GM12864 (cell line): Measurements from ENCODE around the gene SLC41A3.

Experiments used
- DNase-seq: peaks from one replicate; pipeline ENCODE4 v3.0.0-alpha.2; 2011; ENCODE audit warnings: low read depth
- H3K4me3 ChIP-seq: 2 replicates; pipeline ENCODE4 v1.5.1; 2011; ENCODE audit warnings: mild to moderate bottlenecking, low read depth, low read length, control low read depth
- TF ChIP-seq, protein P1 (sequence below): IDR thresholded peaks from 2 replicates; pipeline ENCODE4 v1.5.1; 2011; ENCODE audit warnings: low read depth, mild to moderate bottlenecking, moderate library complexity, low read length, control low read depth, inconsistent platforms; ENCODE audit errors: missing control alignments

The SLC41A3 gene

DNA sequence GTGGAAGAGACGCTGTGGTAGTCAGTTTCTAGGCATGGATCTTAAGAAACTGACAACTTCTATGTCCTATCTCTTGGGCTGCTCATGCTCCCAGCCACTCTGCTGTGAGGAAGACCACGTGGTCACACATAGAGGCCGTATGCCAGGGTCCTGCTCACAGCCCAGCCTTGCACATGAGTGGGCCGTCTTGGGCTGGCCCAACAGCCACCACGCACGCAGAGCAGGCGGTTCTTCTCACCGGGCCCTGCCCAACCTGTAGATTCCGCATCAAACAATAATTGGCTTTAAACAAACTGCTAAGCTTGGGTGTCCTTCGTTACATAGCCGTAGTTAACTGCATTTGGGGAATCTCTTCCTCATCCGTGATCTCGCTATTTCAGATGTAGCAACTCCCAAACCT, 26.0 kb downstream of the SLC41A3 start:
- TF ChIP-seq, protein P1, sequence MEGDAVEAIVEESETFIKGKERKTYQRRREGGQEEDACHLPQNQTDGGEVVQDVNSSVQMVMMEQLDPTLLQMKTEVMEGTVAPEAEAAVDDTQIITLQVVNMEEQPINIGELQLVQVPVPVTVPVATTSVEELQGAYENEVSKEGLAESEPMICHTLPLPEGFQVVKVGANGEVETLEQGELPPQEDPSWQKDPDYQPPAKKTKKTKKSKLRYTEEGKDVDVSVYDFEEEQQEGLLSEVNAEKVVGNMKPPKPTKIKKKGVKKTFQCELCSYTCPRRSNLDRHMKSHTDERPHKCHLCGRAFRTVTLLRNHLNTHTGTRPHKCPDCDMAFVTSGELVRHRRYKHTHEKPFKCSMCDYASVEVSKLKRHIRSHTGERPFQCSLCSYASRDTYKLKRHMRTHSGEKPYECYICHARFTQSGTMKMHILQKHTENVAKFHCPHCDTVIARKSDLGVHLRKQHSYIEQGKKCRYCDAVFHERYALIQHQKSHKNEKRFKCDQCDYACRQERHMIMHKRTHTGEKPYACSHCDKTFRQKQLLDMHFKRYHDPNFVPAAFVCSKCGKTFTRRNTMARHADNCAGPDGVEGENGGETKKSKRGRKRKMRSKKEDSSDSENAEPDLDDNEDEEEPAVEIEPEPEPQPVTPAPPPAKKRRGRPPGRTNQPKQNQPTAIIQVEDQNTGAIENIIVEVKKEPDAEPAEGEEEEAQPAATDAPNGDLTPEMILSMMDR = no peak

GRCh38 chr3:126057501-126057819, 26.5 kb downstream of the SLC41A3 start:
- TF ChIP-seq, protein P1 = no peak
- no peak overlapping the region for H3K4me3 ChIP-seq
- no peak for DNase-seq

More for the DNA sequence above, 26.0 kb downstream of the SLC41A3 start:
- no peak overlapping the region for H3K4me3 ChIP-seq
- DNase-seq = no peak

DNA sequence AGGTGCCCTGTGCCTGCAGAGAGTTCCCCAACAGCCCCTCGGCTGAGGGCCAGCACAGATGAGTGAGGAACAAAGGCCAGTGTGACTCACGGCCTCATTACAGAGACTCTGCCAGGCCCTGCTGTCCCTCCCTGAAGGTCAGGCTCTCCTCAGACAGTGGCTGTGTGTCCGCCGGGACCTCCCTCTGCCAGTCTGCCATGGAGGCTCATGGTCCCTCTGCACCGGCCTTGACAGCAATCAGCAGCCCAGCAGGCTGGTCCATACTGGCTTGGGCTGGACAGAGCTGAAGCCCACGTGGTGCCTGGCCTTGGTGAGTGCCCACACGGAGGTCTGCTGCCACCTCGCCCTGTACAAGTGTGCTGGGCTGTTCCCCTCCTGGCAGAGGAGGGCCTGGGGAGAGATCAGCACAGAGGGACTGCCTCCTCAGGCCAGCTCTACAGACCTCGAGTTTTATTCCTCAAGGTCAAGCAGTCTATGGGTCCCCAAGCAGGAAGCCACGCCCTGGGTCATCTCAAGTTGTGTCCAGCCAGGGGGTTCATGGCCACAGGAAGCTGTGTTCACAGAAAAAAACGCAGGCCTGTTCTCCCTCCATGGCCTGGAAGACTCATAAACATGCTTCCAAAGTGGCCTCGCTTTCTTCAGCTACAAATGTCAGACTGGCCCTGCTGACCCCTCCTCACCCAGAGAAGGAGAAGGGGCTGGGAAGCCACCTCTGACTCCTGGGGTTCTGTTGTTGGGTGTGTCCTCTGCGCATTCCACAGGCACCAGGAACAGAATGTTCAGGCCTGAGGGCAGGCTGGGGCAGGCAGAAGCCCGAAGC, 27.0 kb downstream of the SLC41A3 start:
- no peak for DNase-seq
- TF ChIP-seq, protein P1 = no peak
- no peak overlapping the region for H3K4me3 ChIP-seq

DNA sequence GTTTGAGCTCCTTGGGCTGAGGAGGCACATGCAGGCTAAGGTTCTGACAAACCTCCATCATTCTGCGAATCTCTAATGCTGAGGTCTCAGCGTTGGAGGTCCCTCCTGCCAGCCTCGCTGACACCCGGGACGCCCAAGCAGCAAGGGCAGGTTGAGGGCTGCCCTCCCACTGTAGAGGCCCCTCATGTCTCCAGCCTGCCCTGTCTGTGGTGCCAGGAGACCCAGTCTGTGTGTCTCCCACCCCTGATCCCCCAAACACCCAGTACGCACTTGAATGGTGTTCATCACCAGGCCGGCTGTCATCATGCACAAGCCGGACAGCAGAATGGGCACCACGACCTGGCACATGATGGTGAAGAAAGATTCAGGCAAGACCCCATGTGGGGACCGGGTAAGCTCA, 27.8 kb downstream of the SLC41A3 start:
- TF ChIP-seq, protein P1 = no peak
- DNase-seq = no peak
- H3K4me3 ChIP-seq = no peak overlapping the region

- H3K4me3 ChIP-seq = no peak overlapping the region
- TF ChIP-seq, protein P1 = no peak
- no peak for DNase-seq
These were observed 29.1 kb downstream of the SLC41A3 start for GRCh38 chr3:126054870-126055269.

DNA sequence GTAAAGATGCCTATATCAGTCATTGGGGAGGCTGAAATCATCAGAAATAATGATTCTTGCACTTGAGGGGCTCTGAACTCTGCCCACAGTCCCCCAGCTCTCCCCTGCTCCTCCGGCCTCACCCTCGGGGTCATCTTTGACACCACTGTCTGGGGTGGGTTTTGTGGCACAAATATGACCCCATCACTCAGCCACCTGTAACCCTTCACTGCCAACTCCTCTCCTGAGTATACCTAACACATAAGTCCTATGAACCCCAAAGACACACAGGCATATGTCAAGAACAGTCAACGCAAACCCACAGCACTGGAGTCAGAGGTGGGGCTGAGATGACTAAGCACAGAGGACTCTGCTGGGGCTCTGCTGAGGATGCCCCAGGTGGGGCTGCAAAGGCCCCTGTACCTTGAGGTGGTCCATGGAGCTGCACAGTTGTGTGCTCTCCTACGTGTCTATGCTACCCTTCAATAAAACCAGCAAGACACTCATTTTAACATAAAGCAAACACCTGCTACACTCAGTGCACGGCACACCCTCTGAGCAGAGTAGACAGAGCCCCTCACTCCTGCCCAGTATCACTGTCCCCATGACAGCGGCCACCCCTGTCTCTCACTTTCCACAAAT, 29.9 kb downstream of the SLC41A3 start:
- no peak overlapping the region for H3K4me3 ChIP-seq
- TF ChIP-seq, protein P1 = no peak
- DNase-seq = no peak
